ENCODE results near the gene ANKS1A.
"Not testable (repeated sequence)": the region's sequence is repeated elsewhere in the genome, so short reads cannot be mapped to it uniquely, and the experiment has no call there.

Gene ANKS1A

GRCh38 chr6:34899748-34900147, 10.7 kb downstream of the ANKS1A start:
- 100% methylated on average over 1 of the region's 1 CpG for WGBS, 2 experiments
- H3K4me3 ChIP-seq (ENCODE audit: insufficient read depth, low read depth, low read length) = not testable (repeated sequence)

GRCh38 chr6:34900321-34901031, 11.4 kb downstream of the ANKS1A start:
- no peaks in the 10 kb centered on the region for H3K4me1 ChIP-seq (ENCODE audit: control insufficient read depth, insufficient read depth, low read length)
- WGBS, 2 experiments = 92 to 93% methylated on average over 4 of the region's 4 CpGs
- no peak overlapping the region for H3K27ac ChIP-seq (ENCODE audit: insufficient read depth, low read depth, low read length, poor library complexity, severe bottlenecking)
- H3K27me3 ChIP-seq (ENCODE audit: control insufficient read depth, insufficient read depth, low read length, poor library complexity, severe bottlenecking) = no peaks in the 10 kb centered on the region
- no peaks in the 10 kb centered on the region for H3K9me3 ChIP-seq (ENCODE audit: control insufficient read depth, low read length)
- no peaks in the 10 kb centered on the region for H3K36me3 ChIP-seq (ENCODE audit: control insufficient read depth, insufficient read depth, low read length)
- no peak overlapping the region for H3K4me3 ChIP-seq (ENCODE audit: insufficient read depth, low read depth, low read length)

More at GRCh38 chr6:34899748-34900147, 10.7 kb downstream of the ANKS1A start:
- not testable (repeated sequence) for H3K4me1 ChIP-seq (ENCODE audit: control insufficient read depth, insufficient read depth, low read length); H3K27me3 ChIP-seq (ENCODE audit: control insufficient read depth, insufficient read depth, low read length, poor library complexity, severe bottlenecking); H3K9me3 ChIP-seq (ENCODE audit: control insufficient read depth, low read length); H3K36me3 ChIP-seq (ENCODE audit: control insufficient read depth, insufficient read depth, low read length); H3K27ac ChIP-seq (ENCODE audit: insufficient read depth, low read depth, low read length, poor library complexity, severe bottlenecking)

GRCh38 chr6:34901930-34902329, 12.9 kb downstream of the ANKS1A start:
- H3K27ac ChIP-seq (ENCODE audit: insufficient read depth, low read depth, low read length, poor library complexity, severe bottlenecking) = no peak overlapping the region
- H3K4me1 ChIP-seq (ENCODE audit: control insufficient read depth, insufficient read depth, low read length) = no peaks in the 10 kb centered on the region
- no peaks in the 10 kb centered on the region for H3K36me3 ChIP-seq (ENCODE audit: control insufficient read depth, insufficient read depth, low read length)
- no peak overlapping the region for H3K4me3 ChIP-seq (ENCODE audit: insufficient read depth, low read depth, low read length)
- no peaks in the 10 kb centered on the region for H3K27me3 ChIP-seq (ENCODE audit: control insufficient read depth, insufficient read depth, low read length, poor library complexity, severe bottlenecking)
- WGBS, 2 experiments = 98% methylated on average over 5 of the region's 5 CpGs
- H3K9me3 ChIP-seq (ENCODE audit: control insufficient read depth, low read length) = no peaks in the 10 kb centered on the region

- Histone ChIP-seq H3K36me3 (ENCODE audit: control insufficient read depth, insufficient read depth, low read length) (no peaks in the 10 kb centered on the region), H3K27me3 (ENCODE audit: control insufficient read depth, insufficient read depth, low read length, poor library complexity, severe bottlenecking) (no peaks in the 10 kb centered on the region), H3K4me1 (ENCODE audit: control insufficient read depth, insufficient read depth, low read length) (no peaks in the 10 kb centered on the region), H3K4me3 (ENCODE audit: insufficient read depth, low read depth, low read length) (no peak overlapping the region), H3K27ac (ENCODE audit: insufficient read depth, low read depth, low read length, poor library complexity, severe bottlenecking) (no peak overlapping the region), H3K9me3 (ENCODE audit: control insufficient read depth, low read length) (no peaks in the 10 kb centered on the region)
- WGBS, 2 experiments = 85 to 96% methylated on average over 5 of the region's 5 CpGs
Measured at GRCh38 chr6:34904990-34905613, 16.0 kb downstream of the ANKS1A start.

- Histone ChIP-seq H3K4me1 (ENCODE audit: control insufficient read depth, insufficient read depth, low read length) (no peaks in the 10 kb centered on the region), H3K4me3 (ENCODE audit: insufficient read depth, low read depth, low read length) (no peak overlapping the region)
- 94 to 96% methylated on average over 2 of the region's 2 CpGs for WGBS, 2 experiments
Measured at GRCh38 chr6:34906826-34907225, 17.8 kb downstream of the ANKS1A start.

GRCh38 chr6:34908194-34908593, 19.1 kb downstream of the ANKS1A start:
- Histone ChIP-seq H3K9me3 (ENCODE audit: control insufficient read depth, low read length) (no peaks in the 10 kb centered on the region), H3K4me1 (ENCODE audit: control insufficient read depth, insufficient read depth, low read length) (no peaks in the 10 kb centered on the region), H3K4me3 (ENCODE audit: insufficient read depth, low read depth, low read length) (no peak overlapping the region), H3K27me3 (ENCODE audit: control insufficient read depth, insufficient read depth, low read length, poor library complexity, severe bottlenecking) (no peaks in the 10 kb centered on the region), H3K36me3 (ENCODE audit: control insufficient read depth, insufficient read depth, low read length) (no peaks in the 10 kb centered on the region), H3K27ac (ENCODE audit: insufficient read depth, low read depth, low read length, poor library complexity, severe bottlenecking) (no peak overlapping the region)
- WGBS, 2 experiments = 93 to 96% methylated on average over 3 of the region's 3 CpGs

More at GRCh38 chr6:34906826-34907225, 17.8 kb downstream of the ANKS1A start:
- Histone ChIP-seq H3K27ac (ENCODE audit: insufficient read depth, low read depth, low read length, poor library complexity, severe bottlenecking) (no peak overlapping the region), H3K27me3 (ENCODE audit: control insufficient read depth, insufficient read depth, low read length, poor library complexity, severe bottlenecking) (no peaks in the 10 kb centered on the region), H3K36me3 (ENCODE audit: control insufficient read depth, insufficient read depth, low read length) (no peaks in the 10 kb centered on the region), H3K9me3 (ENCODE audit: control insufficient read depth, low read length) (no peaks in the 10 kb centered on the region)

GRCh38 chr6:34909320-34909883, 20.3 kb downstream of the ANKS1A start:
- H3K27me3 ChIP-seq (ENCODE audit: control insufficient read depth, insufficient read depth, low read length, poor library complexity, severe bottlenecking) = no peaks in the 10 kb centered on the region
- H3K27ac ChIP-seq (ENCODE audit: insufficient read depth, low read depth, low read length, poor library complexity, severe bottlenecking) = no peak overlapping the region
- 91 to 95% methylated on average over 6 of the region's 6 CpGs for WGBS, 2 experiments

GRCh38 chr6:34911822-34912221, 22.8 kb downstream of the ANKS1A start:
- no peaks in the 10 kb centered on the region for H3K27me3 ChIP-seq (ENCODE audit: control insufficient read depth, insufficient read depth, low read length, poor library complexity, severe bottlenecking)
- H3K9me3 ChIP-seq (ENCODE audit: control insufficient read depth, low read length) = no peaks in the 10 kb centered on the region
- no peaks in the 10 kb centered on the region for H3K36me3 ChIP-seq (ENCODE audit: control insufficient read depth, insufficient read depth, low read length)
- H3K4me1 ChIP-seq (ENCODE audit: control insufficient read depth, insufficient read depth, low read length) = no peaks in the 10 kb centered on the region
- H3K4me3 ChIP-seq (ENCODE audit: insufficient read depth, low read depth, low read length) = no peak overlapping the region
- no peak overlapping the region for H3K27ac ChIP-seq (ENCODE audit: insufficient read depth, low read depth, low read length, poor library complexity, severe bottlenecking)
- 95 to 100% methylated on average over 5 of the region's 5 CpGs for WGBS, 2 experiments

More at GRCh38 chr6:34909320-34909883, 20.3 kb downstream of the ANKS1A start:
- H3K36me3 ChIP-seq (ENCODE audit: control insufficient read depth, insufficient read depth, low read length) = no peaks in the 10 kb centered on the region
- no peaks in the 10 kb centered on the region for H3K9me3 ChIP-seq (ENCODE audit: control insufficient read depth, low read length)
- H3K4me1 ChIP-seq (ENCODE audit: control insufficient read depth, insufficient read depth, low read length) = no peaks in the 10 kb centered on the region
- no peak overlapping the region for H3K4me3 ChIP-seq (ENCODE audit: insufficient read depth, low read depth, low read length)

- no peak overlapping the region for H3K27ac ChIP-seq (ENCODE audit: insufficient read depth, low read depth, low read length, poor library complexity, severe bottlenecking)
- no peaks in the 10 kb centered on the region for H3K36me3 ChIP-seq (ENCODE audit: control insufficient read depth, insufficient read depth, low read length)
- peaks cover 7% of the 10 kb centered on the region for H3K4me1 ChIP-seq (ENCODE audit: control insufficient read depth, insufficient read depth, low read length)
- no peaks in the 10 kb centered on the region for H3K27me3 ChIP-seq (ENCODE audit: control insufficient read depth, insufficient read depth, low read length, poor library complexity, severe bottlenecking)
- H3K9me3 ChIP-seq (ENCODE audit: control insufficient read depth, low read length) = no peaks in the 10 kb centered on the region
- no peak overlapping the region for H3K4me3 ChIP-seq (ENCODE audit: insufficient read depth, low read depth, low read length)
- 90 to 94% methylated on average over 3 of the region's 3 CpGs for WGBS, 2 experiments
Measured at GRCh38 chr6:34912715-34913464, 23.8 kb downstream of the ANKS1A start.

- H3K27ac ChIP-seq (ENCODE audit: insufficient read depth, low read depth, low read length, poor library complexity, severe bottlenecking) = no peak overlapping the region
- no peaks in the 10 kb centered on the region for H3K9me3 ChIP-seq (ENCODE audit: control insufficient read depth, low read length)
- H3K4me1 ChIP-seq (ENCODE audit: control insufficient read depth, insufficient read depth, low read length) = peaks cover 9% of the 10 kb centered on the region
- no peaks in the 10 kb centered on the region for H3K36me3 ChIP-seq (ENCODE audit: control insufficient read depth, insufficient read depth, low read length)
- no peak overlapping the region for H3K4me3 ChIP-seq (ENCODE audit: insufficient read depth, low read depth, low read length)
- WGBS, 2 experiments = 92 to 98% methylated on average over 4 of the region's 4 CpGs
- H3K27me3 ChIP-seq (ENCODE audit: control insufficient read depth, insufficient read depth, low read length, poor library complexity, severe bottlenecking) = no peaks in the 10 kb centered on the region
Measured at GRCh38 chr6:34914358-34914757, 25.3 kb downstream of the ANKS1A start.
